DMS114 treated with DMSO at 0.1 percent for 48 hours (cell line): ENCODE data around the gene FOLR2.
"Not testable (repeated sequence)": the region's sequence is repeated elsewhere in the genome, so short reads cannot be mapped to it uniquely, and the experiment has no call there.

Experiments
- DNase-seq: peaks from one replicate; lab custom pipeline; 2025; ENCODE audit not compliant: unreplicated experiment; lab: John Stamatoyannopoulos, UW

The FOLR2 gene

DNA sequence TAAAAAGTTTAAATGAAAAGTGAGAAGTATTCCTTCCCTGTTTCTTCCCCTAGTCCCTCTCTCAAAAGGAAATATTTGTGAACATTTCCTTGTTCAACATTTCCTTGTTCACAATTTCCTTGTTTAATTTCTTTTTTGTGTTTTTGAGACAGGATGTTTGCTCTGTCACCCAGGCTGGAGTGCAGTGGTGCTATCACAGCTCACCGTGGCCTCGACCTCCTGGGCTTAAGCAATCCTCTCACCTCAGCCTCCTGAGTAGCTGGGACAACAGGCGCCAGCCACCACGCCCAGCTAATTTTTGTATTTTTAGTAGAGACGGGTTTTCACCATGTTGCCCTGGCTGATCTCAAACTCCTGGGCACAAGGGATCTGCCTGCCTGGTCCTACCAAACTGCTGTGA lies 50.4 kb downstream of the FOLR2 start:
- not testable (repeated sequence) for DNase-seq

DNA sequence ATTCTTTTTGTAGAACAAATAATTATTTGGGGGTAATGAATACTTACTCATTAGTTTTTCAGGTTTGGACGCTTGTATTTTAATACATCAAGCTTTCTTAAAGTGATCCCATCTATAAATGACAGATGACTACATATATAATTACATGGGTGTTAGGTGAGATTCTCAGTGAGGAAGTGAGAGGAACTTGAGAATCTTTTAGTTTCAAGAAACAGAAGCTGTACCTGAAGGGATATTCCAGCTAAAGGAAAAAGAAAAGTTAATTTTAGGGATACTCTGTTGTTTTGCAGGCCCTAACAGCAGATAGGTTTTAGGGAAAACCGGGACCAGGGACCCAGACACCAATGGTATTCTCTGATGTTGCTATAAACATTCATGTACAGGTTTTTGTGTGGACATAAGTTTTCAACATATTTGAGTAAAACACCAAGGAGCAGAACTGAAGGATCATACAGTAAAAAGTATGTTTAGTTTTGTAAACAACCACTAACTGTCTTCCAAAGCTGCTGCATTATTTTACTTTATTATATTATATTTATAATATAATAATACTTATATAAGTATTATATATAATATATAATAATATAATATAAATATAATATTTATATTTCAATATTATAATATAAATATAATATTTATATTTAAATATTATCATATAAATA lies 51.5 kb downstream of the FOLR2 start:
- DNase-seq: no peak
